GM10847 (cell line): Measurements from ENCODE around the gene ANKRD13A.

Experiments used
- POLR2A ChIP-seq: IDR thresholded peaks from 2 replicates; pipeline ENCODE4 v1.6.1; 2011; ENCODE audit not compliant: insufficient read length; ENCODE audit errors: extremely low read depth

ANKRD13A gene

GRCh38 chr12:109996483-109996853 is 2.8 kb upstream of the ANKRD13A start:
- TF ChIP-seq POLR2A: no peak

DNA sequence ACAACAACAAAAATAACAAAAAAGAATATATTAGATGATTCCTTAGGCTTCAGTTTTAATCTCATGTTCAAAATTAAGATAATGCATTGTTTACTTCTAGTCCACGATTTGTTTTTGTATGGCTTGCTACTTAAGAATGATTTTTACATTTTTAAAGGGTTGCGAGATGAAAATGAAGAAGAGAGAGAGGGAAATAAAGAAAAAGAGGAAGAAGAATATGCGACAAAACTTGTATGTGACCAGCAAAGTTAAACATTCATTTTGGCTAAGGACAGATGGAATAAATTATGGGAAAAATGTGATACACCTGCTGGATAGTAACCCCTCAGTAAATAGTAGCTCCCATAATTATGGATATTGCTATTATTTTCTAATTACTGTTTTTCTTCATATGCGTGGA is 1.8 kb upstream of the ANKRD13A start:
- TF ChIP-seq POLR2A: no peak

GRCh38 chr12:109998241-109998903 is 858 bp upstream of the ANKRD13A start:
- no peak for TF ChIP-seq POLR2A

DNA sequence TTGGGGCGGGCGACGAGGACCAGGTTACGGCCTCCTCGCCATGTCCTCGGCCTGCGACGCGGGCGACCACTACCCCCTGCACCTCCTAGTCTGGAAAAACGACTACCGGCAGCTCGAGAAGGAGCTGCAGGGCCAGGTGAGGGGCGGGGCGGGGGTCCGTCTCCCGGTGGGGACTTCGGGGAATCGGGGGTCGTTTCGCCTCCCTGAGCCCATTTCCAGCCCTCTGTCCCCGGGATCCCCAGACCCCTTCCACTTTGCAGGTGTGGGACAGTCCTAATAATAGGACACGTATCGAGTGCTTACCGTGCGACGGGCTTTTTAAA is 380 bp downstream of the ANKRD13A start:
- no peak for TF ChIP-seq POLR2A

- no peak for TF ChIP-seq POLR2A
Measured at GRCh38 chr12:109999983-110000505, 814 bp downstream of the ANKRD13A start.

DNA sequence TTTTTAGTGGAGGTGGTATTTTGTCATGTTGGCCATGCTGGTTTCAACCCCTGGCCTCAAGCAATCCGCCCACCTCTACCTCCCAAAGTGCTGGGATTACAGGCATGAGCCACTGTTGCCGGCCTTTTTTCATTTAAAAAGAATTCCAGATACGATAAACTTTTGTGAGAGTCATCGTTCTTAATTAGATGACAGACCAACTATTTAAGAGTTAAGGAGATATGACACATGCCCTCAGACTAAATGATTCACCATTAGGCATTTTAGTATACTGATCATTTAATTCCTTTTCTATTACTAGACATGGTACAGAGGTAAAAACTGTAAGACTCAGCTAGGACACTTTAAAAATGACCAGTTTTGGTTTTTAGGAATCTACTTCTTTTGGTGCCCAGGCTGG is 2.4 kb downstream of the ANKRD13A start:
- no peak for TF ChIP-seq POLR2A

DNA sequence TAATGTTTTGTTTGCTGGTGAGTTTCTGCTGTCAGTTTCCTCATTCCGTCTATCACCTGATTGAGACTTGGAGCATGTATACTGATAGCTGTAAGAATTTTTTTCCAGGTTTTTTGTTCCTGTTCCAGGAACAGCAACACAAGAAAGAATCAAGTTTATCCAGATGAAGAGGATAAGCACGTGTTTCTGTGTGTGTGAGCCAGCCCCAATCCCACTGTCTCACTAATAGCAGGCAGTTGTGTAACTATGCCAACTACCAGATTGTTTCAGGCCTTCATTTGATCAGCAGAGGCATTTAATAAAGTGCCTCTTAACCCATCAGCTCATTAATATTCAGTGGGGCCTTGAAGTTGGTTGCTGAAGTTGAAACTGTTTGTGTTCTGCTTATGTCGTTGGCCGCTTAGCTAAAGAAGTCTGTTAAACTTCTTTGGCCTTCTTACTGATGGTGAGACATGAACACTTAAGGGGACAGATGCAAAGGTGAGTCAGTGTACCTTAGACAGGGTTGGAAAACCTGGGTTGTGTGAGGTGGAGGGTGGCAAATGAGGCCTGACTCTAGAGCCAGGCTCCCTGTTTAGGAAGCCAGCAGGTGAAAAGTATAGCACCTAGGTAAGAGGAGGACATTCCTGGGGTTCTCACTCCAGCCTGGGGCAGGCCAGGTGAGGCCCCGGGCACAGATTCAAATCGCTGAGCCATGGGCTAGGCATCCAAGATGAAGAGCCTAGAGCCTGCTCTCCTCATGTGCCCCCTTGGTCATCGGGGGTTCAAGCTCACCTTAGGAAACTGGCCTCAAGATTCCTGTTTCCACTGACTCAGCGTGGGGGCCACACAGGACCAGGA is 3.7 kb downstream of the ANKRD13A start:
- no peak for TF ChIP-seq POLR2A

DNA sequence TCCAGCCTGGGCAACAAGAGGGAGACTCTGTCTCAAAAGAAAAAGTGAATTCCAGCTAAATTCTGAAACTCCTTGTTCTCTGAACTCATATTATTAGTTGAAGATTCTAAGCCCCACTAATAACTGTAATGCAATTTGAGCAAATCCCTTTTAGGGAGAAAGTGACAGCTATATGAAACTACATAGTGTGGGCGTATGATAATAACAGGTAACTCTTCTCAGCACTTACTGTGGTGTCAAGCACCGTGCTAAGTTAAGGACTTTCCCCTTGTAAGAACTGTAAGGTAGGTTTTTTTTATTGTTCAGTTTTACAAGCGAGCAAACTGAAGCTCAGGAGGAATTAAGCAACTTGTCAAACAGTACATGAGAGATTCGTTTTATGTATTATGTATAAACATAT is 5.4 kb downstream of the ANKRD13A start:
- TF ChIP-seq POLR2A: no peak

- no peak for TF ChIP-seq POLR2A
Measured at GRCh38 chr12:110005319-110005973, 6.2 kb downstream of the ANKRD13A start.

DNA sequence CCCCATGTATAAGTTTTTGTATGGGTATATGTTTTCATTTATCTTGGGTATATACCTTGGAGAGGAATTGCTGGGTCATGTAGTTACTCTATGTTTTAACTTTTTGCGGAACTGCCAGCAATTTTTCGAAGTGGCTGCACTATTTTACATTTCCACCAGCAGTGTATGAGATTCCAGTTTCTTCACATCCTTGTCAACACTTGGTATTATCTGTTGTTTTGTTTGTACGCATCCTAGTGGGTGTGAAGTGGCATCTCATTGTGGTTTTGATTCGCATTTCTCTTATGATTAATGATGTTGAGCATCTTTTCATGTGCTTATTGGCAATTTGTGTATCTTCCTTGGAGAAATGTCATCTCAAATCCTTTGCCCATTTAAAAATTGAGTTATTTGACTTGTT is 6.9 kb downstream of the ANKRD13A start:
- TF ChIP-seq POLR2A: no peak

- no peak for TF ChIP-seq POLR2A
Measured at GRCh38 chr12:110007881-110008280, 8.7 kb downstream of the ANKRD13A start.

- no peak for TF ChIP-seq POLR2A
Measured at GRCh38 chr12:110010853-110011723, 11.9 kb downstream of the ANKRD13A start.

- TF ChIP-seq POLR2A: no peak
Measured at GRCh38 chr12:110012137-110012536, 12.9 kb downstream of the ANKRD13A start.

DNA sequence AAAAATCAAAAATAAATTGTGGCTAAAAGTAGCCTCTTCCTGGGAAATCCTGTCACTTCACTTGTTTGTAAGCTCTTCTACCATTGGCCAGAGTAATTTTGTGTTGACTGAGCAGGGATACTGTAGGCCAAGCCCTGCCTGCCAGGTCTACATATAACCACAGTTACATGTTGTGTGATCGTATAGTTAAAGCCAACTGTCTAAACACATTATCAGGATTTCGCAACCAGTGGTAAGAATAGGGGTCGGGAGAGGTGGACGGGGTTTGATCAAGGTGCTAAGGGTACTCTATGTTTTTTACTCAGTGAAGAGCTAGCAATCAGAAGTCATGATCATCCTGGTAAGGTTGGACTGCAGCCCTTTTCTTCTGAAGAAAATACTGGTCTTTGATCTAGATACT is 13.4 kb downstream of the ANKRD13A start:
- TF ChIP-seq POLR2A: no peak

DNA sequence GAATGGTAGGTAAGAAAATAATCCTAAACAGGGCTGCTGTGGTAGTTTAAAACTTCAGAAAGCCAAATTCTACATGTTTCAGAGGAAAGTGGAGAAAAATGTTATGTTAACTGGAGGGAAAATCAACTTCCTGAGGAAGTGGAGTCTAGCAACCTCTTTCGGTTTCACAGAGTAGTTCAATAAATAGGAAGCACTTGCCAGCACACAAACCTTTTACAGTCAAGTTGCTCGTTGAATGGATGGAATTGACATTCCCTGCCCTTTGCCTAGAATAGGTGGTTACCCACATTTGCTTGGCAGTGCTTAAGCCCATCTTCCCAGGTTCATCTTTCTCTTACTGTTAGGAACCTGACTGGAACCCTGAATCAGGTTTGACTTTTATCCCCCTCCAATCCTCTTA is 15.9 kb downstream of the ANKRD13A start:
- no peak for TF ChIP-seq POLR2A
